Spleen (tissue), 11 donors: ENCODE measurements around the gene ERAP2. TPM values are rescaled to one million over a fixed set of nuclear protein-coding genes. Genes with fewer than 3 reads are reported as not detected.

ENCODE experiments used
- DNase-seq: peaks from one replicate; pipeline ENCODE4 v3.0.0-alpha.2; 2020
- H3K27ac ChIP-seq, 8 donors: fragments of 200-600 bp; sonication (generic) in 7 of 8; 1 replicate in 4 of 8; 2 replicates in 4 of 8; pipeline versions ENCODE4 v1.5.0 to v1.8.0; 2016 to 2021; ENCODE audit warnings: inconsistent platforms in 4 of 8, mild to moderate bottlenecking in 4 of 8, moderate library complexity in 1 of 8
- H3K27me3 ChIP-seq, 7 donors: fragments of 200-600 bp; sonication (generic) in 6 of 7; replicated peaks in 1 of 7; 1 replicate in 4 of 7; 2 replicates in 3 of 7; pipeline versions ENCODE4 v1.5.0 to v1.8.0; 2016 to 2021; ENCODE audit warnings: inconsistent platforms in 3 of 7, mild to moderate bottlenecking in 1 of 7
- H3K36me3 ChIP-seq, 6 donors: fragments of 200-600 bp; sonication (generic) in 5 of 6; 1 replicate in 4 of 6; 2 replicates in 2 of 6; pipeline versions ENCODE4 v1.5.0 to v1.8.0; 2016 to 2021; ENCODE audit warnings: inconsistent platforms in 2 of 6
- H3K4me1 ChIP-seq, 6 donors: fragments of 200-600 bp; sonication (generic) in 5 of 6; 1 replicate in 3 of 6; 2 replicates in 3 of 6; pipeline versions ENCODE4 v1.5.0 to v1.8.0; 2016 to 2021; ENCODE audit warnings: inconsistent platforms in 3 of 6
- H3K4me3 ChIP-seq, 8 donors: fragments of 200-600 bp; sonication (generic) in 7 of 8; 1 replicate in 4 of 8; 2 replicates in 4 of 8; pipeline versions ENCODE4 v1.5.0 to v1.8.0; 2016 to 2021; ENCODE audit warnings: inconsistent platforms in 4 of 8, mild to moderate bottlenecking in 4 of 8, moderate library complexity in 2 of 8
- H3K9me3 ChIP-seq, 8 donors: fragments of 200-600 bp; sonication (generic) in 7 of 8; 1 replicate in 4 of 8; 2 replicates in 4 of 8; pipeline versions ENCODE4 v1.5.0 to v1.8.0; 2016 to 2021; ENCODE audit warnings: inconsistent platforms in 4 of 8
- CTCF ChIP-seq, 11 experiments: fragments of 200-600 bp in 7 of 11; fragments of 450-650 bp in 4 of 11; sonication (generic) in 4 of 11; IDR thresholded peaks in 8 of 11; conservative IDR thresholded peaks in 3 of 11; 1 replicate in 7 of 11; 2 replicates in 4 of 11; pipeline versions ENCODE4 v1.4.0 to v1.8.0; 2016 to 2021; ENCODE audit warnings: antibody characterized with exemption in 11 of 11, inconsistent platforms in 4 of 11, mild to moderate bottlenecking in 1 of 11
- POLR2A ChIP-seq, 3 donors: fragments of 450-650 bp; IDR thresholded peaks; one replicate each; pipeline ENCODE4 v1.5.1; 2017; ENCODE audit warnings: antibody characterized with exemption in 3 of 3, mild to moderate bottlenecking in 1 of 3
- POLR2AphosphoS5 ChIP-seq, 3 donors: sonication (generic); formaldehyde crosslinking; IDR thresholded peaks; one replicate each; pipeline ENCODE4 v1.5.1; 2017; ENCODE audit warnings: antibody characterized with exemption in 3 of 3
- WGBS, 5 donors: extraction: QIAGEN DNeasy Blood & Tissue Kit in 3 of 5; methylation state at CpG; one replicate each; pipeline versions ENCODE4 v1.1.5 to v1.1.7; 2013 to 2018; 5-methylcytosine and 5-hydroxymethylcytosine counted together
- intact Hi-C: fragments of 100-400 bp; cut with DNase I; formaldehyde crosslinking; loops from one replicate; pipeline ENCODE4 v1.15.0; 2023; ENCODE audit warnings: low total_unique reads
- polyA plus RNA-seq, 3 donors: library from polyadenylated mRNA; stranded (reverse); fragments of 200-250 nt; gene quantifications; one replicate each; pipeline ENCODE4 v1.2.1, GENCODE V29; 2013
- total RNA-seq, 7 donors: library from RNA; depleted of rRNA in 3 of 7; stranded (reverse); fragments of >200 nt in 3 of 7; fragmentation: NEBNext Ultra II Directional in 4 of 7; extraction: Animal tissue kit (Norgen Biotek cat#: 25700) in 4 of 7; gene quantifications; one replicate each; pipeline versions ENCODE4 v1.1.0 to v1.2.1, GENCODE V29; 2016 to 2021
- donor health status: healthy with polysubstance abuse.
- donor health status: DM: no; HTN: no; CAD: no; lungs with moderate emphysema.
- donor health status: DM: no; HTN: no; CAD: no.
- donor health status: Bipolar disorder and iron deficiency.
- donor health status: healthy.
- donor health status: DM: no; HTN: no; CAD: no.
- donor health status: DM: yes; HTN: yes; CAD: no.

The ERAP2 gene
- total and polyA plus RNA-seq, 10 donors: 10.6 to 91.8 (median 56.6) TPM

GRCh38 chr5:96885518-96886338, 9.4 kb downstream of the ERAP2 start:
- intact Hi-C loops: loop anchor here (10.0 kb wide), 1 partner anchor 49 kb away; the partner anchor contains the start of gene LNPEP
- Histone ChIP-seq H3K4me3 (peak overlapping the region in 1 of 8 donors; percentile 27), H3K9me3 (no peaks in the 10 kb centered on the region), H3K27me3 (no peaks in the 10 kb centered on the region), H3K27ac (peak overlapping the region; percentile 35 to 89 (median 68)), H3K4me1 (peaks cover 33 to 68% (median 55%) of the 10 kb centered on the region in 6 donors), H3K36me3 (peaks cover 0 to 96% (median 49%) of the 10 kb centered on the region in 6 donors)
- WGBS, 5 donors: 43 to 63% (median 53%) methylated on average over 5 of the region's 5 CpGs
- no peak for TF ChIP-seq CTCF (IDR thresholded peaks at IDR 0.05 in 8 of 11, conservative IDR thresholded peaks at IDR 0.05 in 3 of 11)
- TF ChIP-seq POLR2AphosphoS5 (IDR thresholded peaks at IDR 0.05): peak in 1 of 3 donors; percentile 58
- no peak for DNase-seq

- TF ChIP-seq POLR2AphosphoS5 (IDR thresholded peaks at IDR 0.05) (no peak), CTCF (IDR thresholded peaks at IDR 0.05 in 8 of 11, conservative IDR thresholded peaks at IDR 0.05 in 3 of 11) (no peak), POLR2A (IDR thresholded peaks at IDR 0.05) (no peak)
- peaks cover 0 to 42% (median 20%) of the 10 kb centered on the region in 6 donors for H3K4me1 ChIP-seq
- H3K9me3 ChIP-seq: no peaks in the 10 kb centered on the region
- peaks cover 0 to 96% (median 59%) of the 10 kb centered on the region in 6 donors for H3K36me3 ChIP-seq
- H3K27me3 ChIP-seq: no peaks in the 10 kb centered on the region
- no peak overlapping the region for H3K4me3 ChIP-seq
- H3K27ac ChIP-seq: peak overlapping the region in 1 of 8 donors; percentile 41
- 78 to 88% (median 85%) methylated on average over 4 of the region's 4 CpGs for WGBS, 5 donors
- no peak for DNase-seq
- intact Hi-C loops: no loop called here
Observed at GRCh38 chr5:96893342-96893741, 17.0 kb downstream of the ERAP2 start.

DNA sequence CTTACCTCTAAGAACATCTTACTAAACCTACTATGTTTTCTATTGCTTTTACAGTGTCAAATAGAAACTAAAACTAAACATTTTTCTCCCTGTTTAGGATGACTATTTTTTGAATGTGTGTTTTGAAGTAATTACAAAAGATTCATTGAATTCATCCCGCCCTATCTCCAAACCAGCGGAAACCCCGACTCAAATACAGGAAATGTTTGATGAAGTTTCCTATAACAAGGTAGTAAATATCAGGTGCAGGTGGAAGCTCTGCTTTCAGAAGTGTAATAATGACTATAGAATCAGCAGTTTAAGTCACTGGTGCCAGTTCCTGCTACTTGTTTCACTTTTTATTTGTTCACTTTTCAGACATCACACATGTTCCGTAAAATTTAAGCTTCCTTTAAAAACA, 20.0 kb downstream of the ERAP2 start:
- 26 to 42% (median 26%) methylated on average over 4 of the region's 4 CpGs for WGBS, 5 donors
- no peaks in the 10 kb centered on the region for H3K27me3 ChIP-seq
- DNase-seq: no peak
- peaks cover 0 to 96% (median 58%) of the 10 kb centered on the region in 6 donors for H3K36me3 ChIP-seq
- peak overlapping the region; percentile 53 to 89 (median 82) for H3K27ac ChIP-seq
- H3K9me3 ChIP-seq: no peaks in the 10 kb centered on the region
- H3K4me3 ChIP-seq: peak overlapping the region in 3 of 8 donors; percentile 7 to 51 (median 7)
- intact Hi-C loops: no loop called here
- peaks cover 0 to 35% (median 20%) of the 10 kb centered on the region in 6 donors for H3K4me1 ChIP-seq
- TF ChIP-seq POLR2A (IDR thresholded peaks at IDR 0.05): no peak
- TF ChIP-seq POLR2AphosphoS5 (IDR thresholded peaks at IDR 0.05): no peak
- TF ChIP-seq CTCF (IDR thresholded peaks at IDR 0.05 in 8 of 11, conservative IDR thresholded peaks at IDR 0.05 in 3 of 11): no peak

DNA sequence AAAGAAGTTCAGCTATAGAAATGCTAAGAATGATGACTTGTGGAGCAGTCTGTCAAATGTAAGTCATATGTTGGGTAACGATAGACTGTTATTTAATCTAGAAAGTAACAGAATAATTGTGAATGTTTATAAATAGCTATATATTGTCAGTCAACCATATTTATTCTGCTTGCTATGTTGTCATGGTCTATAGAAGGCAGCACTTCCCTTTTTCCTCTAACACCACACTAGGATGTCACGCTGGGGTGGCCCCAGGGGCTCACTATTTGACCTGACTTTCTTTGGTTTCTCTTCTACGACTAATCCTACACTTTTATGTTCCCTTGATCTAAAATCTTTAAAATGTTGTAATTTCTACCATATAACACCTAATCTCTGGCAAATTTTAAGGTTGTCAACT, 20.5 kb downstream of the ERAP2 start:
- Histone ChIP-seq H3K9me3 (no peaks in the 10 kb centered on the region), H3K4me1 (peaks cover 0 to 35% (median 20%) of the 10 kb centered on the region in 6 donors), H3K27me3 (no peaks in the 10 kb centered on the region), H3K27ac (peak overlapping the region; percentile 53 to 89 (median 82)), H3K36me3 (peaks cover 0 to 96% (median 62%) of the 10 kb centered on the region in 6 donors), H3K4me3 (peak overlapping the region in 2 of 8 donors; percentile 7 to 51)
- intact Hi-C loops: no loop called here
- TF ChIP-seq CTCF (IDR thresholded peaks at IDR 0.05 in 8 of 11, conservative IDR thresholded peaks at IDR 0.05 in 3 of 11): no peak
- TF ChIP-seq POLR2A (IDR thresholded peaks at IDR 0.05): no peak
- no peak for TF ChIP-seq POLR2AphosphoS5 (IDR thresholded peaks at IDR 0.05)
- WGBS, 5 donors: 28 to 42% (median 36%) methylated on average over 3 of the region's 3 CpGs
- DNase-seq: peak; percentile 86
